Endothelial cell of umbilical vein (primary cell): ENCODE results near the gene MAPKAP1. TPM values are rescaled to one million over a fixed set of nuclear protein-coding genes. Genes with fewer than 3 reads are reported as not detected.

Experiments
- BruUV-seq: library from RNA; stranded (reverse); fragments of 400-500 nt; replicated peaks from 2 replicates; lab custom pipeline; 2021; lab: Mats Ljungman, UMichigan
- CTCF ChIA-PET: fragments of 300-600, 350-600 bp; sonication (Branson Sonifier 250); formaldehyde crosslinking; loops from one replicate; lab custom pipeline; 2021; ENCODE audit warnings: antibody characterized with exemption, inconsistent platforms; lab: Charles Lee
- POLR2A ChIA-PET: fragments of 300-600, 350-600 bp; sonication (Branson Sonifier 250); formaldehyde crosslinking; loops from one replicate; lab custom pipeline; 2021; ENCODE audit warnings: antibody characterized with exemption, inconsistent platforms; lab: Charles Lee
- DNase-seq: peaks from one replicate; pipeline ENCODE4 v3.0.0-alpha.2; 2011; ENCODE audit warnings: low read depth, low spot score
- FAIRE-seq: peaks from 2 replicates; lab custom pipeline; 2011; peaks lifted over from hg19 to GRCh38; lab: Jason Lieb, UNC
- H2AFZ ChIP-seq: 2 replicates; pipeline ENCODE4 v1.6.0; 2012; ENCODE audit warnings: low read depth, low read length, control low read depth, inconsistent platforms
- H3K27ac ChIP-seq: 2 replicates; pipeline ENCODE4 v1.5.1; 2011; ENCODE audit warnings: low read depth, mild to moderate bottlenecking, control low read depth, low read length, moderate library complexity; ENCODE audit not compliant: insufficient read depth
- H3K27me3 ChIP-seq, 2 experiments: 2 replicates each; pipeline versions ENCODE4 v1.6.0 to v1.6.1; 2011; ENCODE audit warnings: low read length in 2 of 2, mixed read lengths in 1 of 2; ENCODE audit not compliant: control insufficient read depth in 2 of 2, insufficient read depth in 2 of 2
- H3K36me3 ChIP-seq, 2 experiments: 2 replicates in 1 of 2; 3 replicates in 1 of 2; pipeline ENCODE4 v1.5.1; 2011; ENCODE audit warnings: low read length in 2 of 2, mild to moderate bottlenecking in 1 of 2, moderate library complexity in 1 of 2; ENCODE audit not compliant: control insufficient read depth in 2 of 2, insufficient read depth in 2 of 2; ENCODE audit errors: extremely low read depth in 1 of 2
- H3K4me1 ChIP-seq: 3 replicates; pipeline ENCODE4 v1.5.1; 2011; ENCODE audit warnings: mild to moderate bottlenecking, low read length; ENCODE audit not compliant: control insufficient read depth, insufficient read depth; ENCODE audit errors: extremely low read depth
- H3K4me2 ChIP-seq: 2 replicates; pipeline ENCODE4 v1.6.1; 2011; ENCODE audit warnings: low read length, control low read depth, mixed read lengths; ENCODE audit not compliant: insufficient read depth
- H3K4me3 ChIP-seq, 3 experiments: fragments of 200-600 bp in 1 of 3; sonication (generic), shearing (Covaris generic) in 1 of 3; replicated peaks in 1 of 3; 2 replicates each; pipeline ENCODE4 v1.5.1; 2011 to 2016; ENCODE audit warnings: control low read depth in 3 of 3, low read length in 3 of 3, mild to moderate bottlenecking in 2 of 3, inconsistent platforms in 1 of 3, low read depth in 1 of 3, moderate library complexity in 1 of 3; ENCODE audit not compliant: insufficient read depth in 1 of 3
- H3K79me2 ChIP-seq: 2 replicates; pipeline ENCODE4 v1.6.0; 2012; ENCODE audit warnings: low read length, inconsistent platforms; ENCODE audit not compliant: control insufficient read depth, insufficient read depth
- H3K9ac ChIP-seq: replicated peaks from 2 replicates; pipeline ENCODE3; 2011; ENCODE audit warnings: low read length, control low read depth; ENCODE audit not compliant: insufficient read depth; ENCODE audit errors: extremely low read depth
- H3K9me1 ChIP-seq: replicated peaks from 3 replicates; pipeline ENCODE4 v1.6.0; 2011; ENCODE audit warnings: mild to moderate bottlenecking, low read length; ENCODE audit not compliant: control insufficient read depth, insufficient read depth; ENCODE audit errors: extremely low read depth
- H3K9me3 ChIP-seq: replicated peaks from 2 replicates; pipeline ENCODE4 v1.5.1; 2012; ENCODE audit warnings: low read length, inconsistent platforms; ENCODE audit not compliant: control insufficient read depth, insufficient read depth
- H4K20me1 ChIP-seq: replicated peaks from 2 replicates; pipeline ENCODE3; 2011; ENCODE audit warnings: mild to moderate bottlenecking, low read length; ENCODE audit not compliant: control insufficient read depth, insufficient read depth; ENCODE audit errors: extremely low read depth
- CTCF ChIP-seq, 2 donors: IDR thresholded peaks; 1 replicate in 1 of 2; 2 replicates in 1 of 2; pipeline ENCODE4 v1.5.1; 2011; ENCODE audit warnings: low read length in 2 of 2, mild to moderate bottlenecking in 2 of 2, moderate library complexity in 2 of 2, control low read depth in 1 of 2, inconsistent platforms in 1 of 2, low read depth in 1 of 2; ENCODE audit not compliant: insufficient read depth in 1 of 2; ENCODE audit errors: extremely low read depth in 1 of 2
- EZH2 ChIP-seq: IDR thresholded peaks from 2 replicates; pipeline ENCODE4 v1.6.1; 2012; ENCODE audit warnings: borderline replicate concordance, low read depth, mild to moderate bottlenecking, moderate library complexity, low read length, inconsistent platforms; ENCODE audit not compliant: severe bottlenecking
- FOS ChIP-seq: IDR thresholded peaks from 2 replicates; pipeline ENCODE4 v1.6.1; 2011; ENCODE audit warnings: mild to moderate bottlenecking, low read length, moderate library complexity, borderline replicate concordance; ENCODE audit not compliant: insufficient read depth
- GATA2 ChIP-seq: IDR thresholded peaks from 2 replicates; pipeline ENCODE4 v1.7.0; 2011; ENCODE audit warnings: low read depth, mild to moderate bottlenecking, moderate library complexity, mixed read lengths, low read length; ENCODE audit not compliant: insufficient read length, insufficient read depth
- JUN ChIP-seq: IDR thresholded peaks from 2 replicates; pipeline ENCODE4 v1.6.1; 2011; ENCODE audit warnings: borderline replicate concordance, low read depth; ENCODE audit not compliant: insufficient read length, insufficient read depth
- MAX ChIP-seq: IDR thresholded peaks from 2 replicates; pipeline ENCODE4 v1.6.1; 2011; ENCODE audit not compliant: insufficient read depth, insufficient read length
- MYC ChIP-seq: IDR thresholded peaks from one replicate; pipeline ENCODE4 v1.6.1; 2011; ENCODE audit warnings: mild to moderate bottlenecking, low read depth, low read length
- POLR2A ChIP-seq: IDR thresholded peaks from 2 replicates; pipeline ENCODE4 v1.6.1; 2012; ENCODE audit warnings: low read depth, mild to moderate bottlenecking, control low read depth, low read length
- POLR2AphosphoS5 ChIP-seq: IDR thresholded peaks from 2 replicates; pipeline ENCODE4 v1.6.1; 2012; ENCODE audit warnings: low read depth, mild to moderate bottlenecking, control low read depth, low read length, moderate library complexity; ENCODE audit not compliant: insufficient read depth
- dilution Hi-C: fragments of 300-500 bp; cut with MboI; formaldehyde crosslinking; loops from one replicate; pipeline ENCODE4 v1.15.0; 2019; ENCODE audit warnings: low sequenced_read_pairs; ENCODE audit not compliant: extremely low pct_ligation_motif_present
- intact Hi-C: fragments of 100-400 bp; cut with micrococcal nuclease; formaldehyde crosslinking; loops from one replicate; pipeline ENCODE4 v1.10.0; 2022
- polyA plus RNA-seq, 4 experiments: library from polyadenylated mRNA; depleted of rRNA in 3 of 4; stranded (reverse) in 3 of 4; unstranded in 1 of 4; fragments of >200 nt; gene quantifications; 2 replicates each; pipeline versions ENCODE4 v1.2.1 to v1.2.3, GENCODE V29; 2011 to 2012; ENCODE audit warnings: missing spikeins in 1 of 4
- total RNA-seq: library from RNA; stranded (reverse); gene quantifications from 2 replicates; pipeline ENCODE4 v1.2.3, GENCODE V29; 2021

MAPKAP1 gene
- total and polyA plus RNA-seq, 2 donors (not counting 3 experiments of a cell fraction or from before 2014, with no cell fraction given) = 61.9 to 99.1 TPM

- Histone ChIP-seq H3K4me1 (peaks cover 10% of the 10 kb centered on the region), H3K79me2 (no peaks in the 10 kb centered on the region), H3K27ac (no peak overlapping the region), H3K9ac (no peak overlapping the region), H3K4me3 (no peak overlapping the region), H4K20me1 (no peaks in the 10 kb centered on the region), H2AFZ (no peak overlapping the region), H3K9me3 (no peaks in the 10 kb centered on the region), H3K36me3 (no peaks in the 10 kb centered on the region), H3K9me1 (no peaks in the 10 kb centered on the region), H3K27me3 (no peaks in the 10 kb centered on the region), H3K4me2 (no peak overlapping the region)
- ChIA-PET POLR2A (no interaction called here), CTCF (interaction anchor here (1.1 kb wide), 1 partner anchor 931 kb away, joined by 4 read pairs; no protein-coding TSS in a partner anchor)
- no peak for DNase-seq
- TF ChIP-seq JUN (no peak), MAX (no peak), POLR2AphosphoS5 (no peak), CTCF (IDR thresholded peaks at IDR 0.05; ENCODE audit: extremely low read depth in 1 of 2, insufficient read depth in 1 of 2, low read depth in 1 of 2, low read length in 2 of 2) (no peak)
- intact Hi-C loops (loop anchor here (2.0 to 10.0 kb wide), 3 partner anchors 55 to 151 kb away; partner anchors contain the start of gene MAPKAP1), dilution Hi-C loops (no loop called here)
- no TSS peak for BruUV-seq
- no peak for FAIRE-seq
Measured at GRCh38 chr9:125559894-125560293, 147.1 kb downstream of the MAPKAP1 start.

GRCh38 chr9:125559194-125559593 lies 147.8 kb downstream of the MAPKAP1 start:
- intact Hi-C loops (loop anchor here (2.0 kb wide), 2 partner anchors 148 to 150 kb away; partner anchors contain the start of gene MAPKAP1), dilution Hi-C loops (no loop called here)
- BruUV-seq = no TSS peak
- Histone ChIP-seq H3K4me1 (peaks cover 5% of the 10 kb centered on the region), H3K27me3 (no peaks in the 10 kb centered on the region), H3K27ac (no peak overlapping the region), H3K4me2 (no peak overlapping the region), H3K36me3 (no peaks in the 10 kb centered on the region), H2AFZ (no peak overlapping the region), H3K9me3 (no peaks in the 10 kb centered on the region), H4K20me1 (no peaks in the 10 kb centered on the region), H3K9ac (no peak overlapping the region), H3K4me3 (no peak overlapping the region), H3K9me1 (no peaks in the 10 kb centered on the region), H3K79me2 (no peaks in the 10 kb centered on the region)
- DNase-seq = no peak
- CTCF ChIA-PET = interaction anchor here (0.6 to 2.3 kb wide), 63 partner anchors 8 to 673 kb away, joined by 3 to 20 read pairs (median 4); partner anchors contain the start of gene MAPKAP1
- FAIRE-seq = no peak
- TF ChIP-seq JUN = no peak
- no peak for TF ChIP-seq POLR2A
- TF ChIP-seq POLR2AphosphoS5 = no peak
- TF ChIP-seq EZH2 = no peak
- no peak for TF ChIP-seq FOS
- TF ChIP-seq MYC = no peak
- no peak for TF ChIP-seq GATA2
- no peak for TF ChIP-seq CTCF (IDR thresholded peaks at IDR 0.05; ENCODE audit: extremely low read depth in 1 of 2, insufficient read depth in 1 of 2, low read depth in 1 of 2, low read length in 2 of 2)
- TF ChIP-seq MAX = no peak
- POLR2A ChIA-PET = interaction anchor here (1.0 kb wide), 1 partner anchor 74 kb away, joined by 4 read pairs; no protein-coding TSS in a partner anchor
